ENCODE data around the gene SLC30A2.

Gene SLC30A2

DNA sequence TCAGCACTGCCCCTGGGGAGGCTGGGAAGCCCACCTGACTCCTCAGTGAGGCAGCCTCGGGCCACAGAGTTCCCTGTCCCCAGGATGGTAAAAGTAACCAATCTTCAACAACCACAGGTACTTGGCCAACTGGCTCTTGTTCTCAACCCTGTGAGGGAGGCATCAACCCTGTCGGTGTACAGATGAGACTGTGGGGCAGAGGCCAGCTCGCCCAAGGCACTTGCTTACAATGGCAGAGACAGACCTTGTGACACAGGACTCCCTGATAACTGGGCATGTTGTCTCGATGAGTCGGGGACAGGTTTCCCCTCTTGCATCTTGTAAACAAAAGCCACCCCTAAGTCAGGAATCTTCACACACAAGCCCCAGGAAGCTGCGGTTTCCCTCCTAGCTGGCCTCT, 8.0 kb downstream of the SLC30A2 start:
- no peak for DNase-seq

- no peak for DNase-seq
These were observed 9.1 kb downstream of the SLC30A2 start for GRCh38 chr1:26036756-26037281.

- peak; percentile 35 for DNase-seq
These were observed 9.8 kb downstream of the SLC30A2 start for GRCh38 chr1:26035959-26036755.

- peak; percentile 92 for DNase-seq
These were observed 10.5 kb downstream of the SLC30A2 start for GRCh38 chr1:26035203-26035958.

DNA sequence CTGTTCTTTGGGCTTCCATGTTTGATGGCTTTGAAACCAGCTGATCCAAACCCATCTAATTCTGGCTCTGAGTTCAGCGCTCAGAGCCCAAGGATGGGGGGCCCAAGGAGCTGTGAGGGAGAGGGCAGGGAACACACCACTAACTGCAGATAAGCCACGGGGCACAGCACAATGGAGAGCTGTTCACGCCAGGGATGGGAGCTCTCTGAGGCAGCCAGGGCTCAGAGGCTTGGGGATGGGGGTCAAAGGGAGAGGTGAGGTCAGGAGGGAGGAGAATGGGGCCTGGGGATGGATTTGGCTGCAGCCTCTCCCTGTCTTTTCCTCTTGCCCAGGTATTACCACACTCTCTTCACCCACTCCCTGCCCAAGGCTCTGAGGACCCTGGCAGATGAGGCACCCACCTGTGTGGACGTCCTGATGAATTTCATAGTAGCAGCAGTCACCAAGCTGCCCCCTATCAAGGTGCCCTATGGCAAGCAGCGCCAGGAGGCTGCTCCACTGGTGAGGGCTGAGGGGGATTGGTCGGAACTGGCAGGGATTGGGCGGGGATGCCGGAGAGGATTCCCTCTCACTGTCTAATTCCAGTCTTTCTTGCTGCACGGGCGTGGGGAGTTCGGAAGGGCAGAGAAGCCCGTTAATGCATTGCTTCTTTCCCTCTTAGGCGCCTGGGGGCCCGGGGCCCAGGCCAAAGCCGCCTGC, 11.3 kb downstream of the SLC30A2 start:
- DNase-seq = no peak

GRCh38 chr1:26032656-26033357, 13.1 kb downstream of the SLC30A2 start:
- DNase-seq = no peak

DNA sequence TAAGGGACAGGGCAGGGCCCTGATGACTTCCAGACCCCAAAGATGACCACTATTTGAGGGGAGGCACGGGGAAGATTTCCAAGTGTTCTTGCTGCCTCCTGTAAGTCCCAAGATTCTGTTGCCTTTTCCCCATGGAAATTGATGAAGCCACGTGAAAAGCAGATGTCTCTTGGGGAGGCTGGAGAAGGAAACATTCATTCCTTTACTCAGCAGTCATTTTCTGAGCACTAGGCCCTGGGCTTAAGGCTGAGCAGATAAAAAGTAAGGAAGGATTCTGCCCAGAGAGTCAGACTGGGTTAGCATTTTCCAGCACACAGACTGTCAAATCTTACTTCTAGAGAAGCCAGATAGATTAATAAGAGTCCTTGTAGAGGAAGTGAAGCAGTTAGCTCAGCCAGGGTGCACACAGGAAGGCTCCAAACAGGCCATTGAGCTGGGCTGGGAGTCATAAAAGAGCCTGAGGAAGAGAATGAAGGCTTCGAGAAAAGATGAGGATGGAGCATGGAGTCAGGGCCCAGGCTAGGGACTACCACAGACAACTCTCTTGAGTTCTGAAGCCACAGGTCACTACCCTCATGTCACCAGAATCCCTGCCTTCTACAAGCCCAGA, 14.2 kb downstream of the SLC30A2 start:
- DNase-seq = no peak

GRCh38 chr1:26031196-26031595, 14.7 kb downstream of the SLC30A2 start:
- no peak for DNase-seq

DNA sequence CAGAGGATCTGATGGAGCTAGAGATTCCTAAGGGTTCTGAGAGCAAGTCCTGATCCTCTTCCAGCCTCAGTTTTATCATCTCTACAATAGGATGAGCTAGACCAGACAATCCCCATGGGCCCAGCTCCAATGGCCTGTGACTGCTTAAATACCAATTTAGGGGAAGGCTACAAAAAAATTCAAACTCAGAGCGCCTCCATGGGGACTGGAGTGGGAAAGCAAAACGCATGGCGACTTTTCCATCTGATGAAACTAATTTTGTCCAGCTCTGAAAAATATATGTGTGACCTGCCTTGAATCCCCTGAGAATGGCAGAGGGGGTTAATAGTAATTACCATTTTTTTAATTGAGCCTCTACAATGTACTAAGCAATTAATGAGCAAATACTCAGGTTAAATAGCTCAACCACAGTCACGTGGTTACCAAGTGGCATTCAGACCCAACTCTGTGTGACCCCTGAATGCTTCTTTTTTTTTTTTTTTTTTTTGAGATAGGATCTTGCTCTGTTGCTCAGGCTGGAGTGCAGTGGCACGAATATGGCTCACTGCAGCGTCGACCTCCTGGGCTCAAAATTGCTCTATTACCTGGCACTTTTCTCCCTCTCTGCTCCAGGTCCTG, 15.9 kb downstream of the SLC30A2 start:
- peak; percentile 29 for DNase-seq

GRCh38 chr1:26029054-26029863, 16.7 kb downstream of the SLC30A2 start:
- DNase-seq = no peak

DNA sequence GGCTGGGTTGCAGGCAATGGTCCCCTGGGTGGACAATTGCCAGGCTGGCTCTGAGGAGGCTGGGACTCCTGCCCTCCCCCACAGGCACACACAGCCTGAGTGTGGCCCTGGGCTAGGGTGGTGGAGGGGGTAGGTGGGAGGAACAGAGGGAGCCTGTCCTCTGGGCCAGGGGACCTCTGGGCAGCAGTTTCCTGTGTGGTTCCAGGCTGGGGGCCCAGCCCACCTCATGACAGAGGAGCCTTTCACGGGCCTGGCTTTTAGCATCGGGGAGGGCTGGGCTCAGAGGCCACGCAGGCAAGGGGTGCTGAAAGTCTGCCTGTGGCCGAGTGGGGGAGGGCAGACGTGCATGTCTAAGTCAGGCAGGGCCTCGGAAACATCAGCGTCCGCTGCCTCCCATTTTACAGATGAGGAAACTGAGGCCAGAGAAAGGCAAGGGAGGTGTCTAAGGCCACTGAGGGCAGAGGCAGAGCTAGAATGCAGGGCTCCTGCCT, 17.4 kb downstream of the SLC30A2 start:
- DNase-seq = no peak

- DNase-seq = no peak
These were observed 18.0 kb downstream of the SLC30A2 start for GRCh38 chr1:26027716-26028489.

GRCh38 chr1:26025517-26025916, 20.4 kb downstream of the SLC30A2 start:
- no peak for DNase-seq

- no peak for DNase-seq
These were observed 20.9 kb downstream of the SLC30A2 start for GRCh38 chr1:26025060-26025459.

DNA sequence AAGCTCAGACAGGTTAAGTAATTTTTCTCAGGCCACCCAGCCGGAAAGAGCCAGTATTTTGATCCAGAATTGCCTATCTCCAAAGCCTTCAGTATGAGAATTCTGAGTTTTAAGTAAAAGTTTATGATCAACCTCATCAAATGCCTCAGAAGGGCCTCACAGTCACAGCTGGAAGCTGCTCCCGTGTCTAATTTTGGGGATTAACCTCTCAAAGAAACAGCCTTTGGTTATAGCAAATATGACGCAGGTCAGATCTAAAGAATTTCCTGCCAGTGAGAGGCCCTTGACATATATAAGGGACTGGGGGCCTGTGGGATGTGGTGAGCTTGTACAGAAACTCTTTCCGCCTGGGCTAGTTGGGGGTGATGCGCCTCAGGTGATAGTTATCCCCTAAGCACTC, 22.1 kb downstream of the SLC30A2 start:
- DNase-seq = no peak

- DNase-seq = no peak
These were observed 22.9 kb downstream of the SLC30A2 start for GRCh38 chr1:26023009-26023408.

GRCh38 chr1:26022404-26022779, 23.5 kb downstream of the SLC30A2 start:
- DNase-seq = no peak

DNA sequence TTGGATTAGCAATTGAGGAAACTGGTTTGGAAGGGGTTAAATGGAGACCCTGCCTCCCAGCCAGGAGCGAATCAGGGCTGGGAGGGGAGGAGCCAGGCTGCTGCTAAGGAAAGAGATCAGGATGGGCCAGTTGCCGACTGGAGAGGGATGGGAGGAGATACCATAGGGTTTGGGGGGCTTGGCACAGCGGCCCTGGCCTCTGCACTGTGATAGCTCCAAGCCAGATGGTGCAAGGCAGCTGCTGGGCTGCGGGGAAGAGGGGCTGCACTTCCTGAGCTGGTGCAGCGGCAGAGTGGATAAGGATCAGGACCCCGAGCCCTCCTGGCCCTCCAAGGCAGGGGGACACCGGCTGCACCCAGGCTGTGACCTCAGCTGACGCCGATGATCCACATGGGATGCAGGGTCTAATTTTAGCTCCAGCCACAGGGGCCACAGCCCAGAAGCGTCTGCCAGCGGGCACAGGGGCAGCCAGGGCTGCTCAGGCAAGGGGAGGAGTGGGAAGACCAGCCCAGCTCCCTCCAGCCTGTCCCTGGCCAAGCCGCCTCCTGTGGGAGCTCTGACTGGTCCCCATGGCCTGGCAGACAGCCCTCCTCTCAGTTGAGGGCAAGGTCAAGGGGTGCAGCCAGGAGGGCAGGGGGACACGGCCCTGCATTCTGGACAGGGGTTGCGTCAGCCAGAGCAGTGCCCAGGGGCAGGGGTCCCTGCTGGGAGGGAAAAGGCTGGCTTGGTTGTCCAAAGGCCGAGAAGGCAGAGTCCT, 24.1 kb downstream of the SLC30A2 start, which contains the start of gene EXTL1:
EXTL1 (plus strand) TSS at position 129 of the 757 bp plus-strand sequence. CDS start 872 bp downstream, outside the sequence.
- DNase-seq = peak; percentile 92

Data from NCI-H1694 treated with DMSO at 0.1 percent for 48 hours (cell line).